ENCODE measurements around the gene TTC17. TPM values are rescaled to one million over a fixed set of nuclear protein-coding genes. Genes with fewer than 3 reads are reported as not detected.

Gene TTC17
- total RNA-seq, 1 donor from 2014 or later: 94.4 TPM

- Histone ChIP-seq H3K27me3 (no peaks in the 10 kb centered on the region), H3K9me3 (no peaks in the 10 kb centered on the region), H3K27ac (no peak overlapping the region), H3K4me1 (no peaks in the 10 kb centered on the region), H3K4me3 (no peak overlapping the region), H3K36me3 (peaks cover 57% of the 10 kb centered on the region)
- intact Hi-C loops (cut with DNase I): no loop called here
- no peak for TF ChIP-seq CTCF (IDR thresholded peaks at IDR 0.05)
- DNase-seq (no peak), ATAC-seq (no peak)
Observed at GRCh38 chr11:43493431-43493830, 134.7 kb downstream of the TTC17 start.

GRCh38 chr11:43497144-43497543 is 138.4 kb downstream of the TTC17 start:
- Histone ChIP-seq H3K27me3 (no peaks in the 10 kb centered on the region), H3K36me3 (peaks cover 29% of the 10 kb centered on the region), H3K4me3 (no peak overlapping the region), H3K9me3 (no peaks in the 10 kb centered on the region), H3K27ac (no peak overlapping the region), H3K4me1 (no peaks in the 10 kb centered on the region)
- DNase-seq: no peak
- intact Hi-C loops (cut with DNase I): no loop called here
- no peak for ATAC-seq
- no peak for TF ChIP-seq CTCF (IDR thresholded peaks at IDR 0.05)

- intact Hi-C loops (cut with DNase I): no loop called here
Observed at GRCh38 chr11:43498561-43498960, 139.8 kb downstream of the TTC17 start.

GRCh38 chr11:43503417-43503816 is 144.7 kb downstream of the TTC17 start:
- intact Hi-C loops (cut with DNase I): no loop called here
- no peak overlapping the region for H3K27ac ChIP-seq
- DNase-seq (no peak), ATAC-seq (no peak)
- no peaks in the 10 kb centered on the region for H3K4me1 ChIP-seq
- no peaks in the 10 kb centered on the region for H3K36me3 ChIP-seq
- no peak for TF ChIP-seq CTCF (IDR thresholded peaks at IDR 0.05)
- no peaks in the 10 kb centered on the region for H3K27me3 ChIP-seq
- no peak overlapping the region for H3K4me3 ChIP-seq
- no peaks in the 10 kb centered on the region for H3K9me3 ChIP-seq

More at GRCh38 chr11:43498561-43498960, 139.8 kb downstream of the TTC17 start:
- no peak for ATAC-seq
- no peak for DNase-seq
- H3K27ac ChIP-seq: no peak overlapping the region
- H3K9me3 ChIP-seq: no peaks in the 10 kb centered on the region
- H3K27me3 ChIP-seq: no peaks in the 10 kb centered on the region
- H3K4me3 ChIP-seq: no peak overlapping the region
- no peaks in the 10 kb centered on the region for H3K4me1 ChIP-seq
- no peak for TF ChIP-seq CTCF (IDR thresholded peaks at IDR 0.05)
- H3K36me3 ChIP-seq: peaks cover 15% of the 10 kb centered on the region

GRCh38 chr11:43504316-43504950 is 145.7 kb downstream of the TTC17 start:
- H3K36me3 ChIP-seq: no peaks in the 10 kb centered on the region
- intact Hi-C loops (cut with DNase I): no loop called here
- no peaks in the 10 kb centered on the region for H3K9me3 ChIP-seq
- H3K27ac ChIP-seq: no peak overlapping the region
- no peaks in the 10 kb centered on the region for H3K4me1 ChIP-seq
- no peak for DNase-seq
- ATAC-seq: peak; percentile 42
- no peaks in the 10 kb centered on the region for H3K27me3 ChIP-seq
- H3K4me3 ChIP-seq: no peak overlapping the region
- peak; percentile 20 for TF ChIP-seq CTCF (IDR thresholded peaks at IDR 0.05)

- TF ChIP-seq CTCF (IDR thresholded peaks at IDR 0.05): no peak
- Histone ChIP-seq H3K4me3 (no peak overlapping the region), H3K27me3 (no peaks in the 10 kb centered on the region), H3K4me1 (no peaks in the 10 kb centered on the region), H3K27ac (no peak overlapping the region), H3K36me3 (no peaks in the 10 kb centered on the region), H3K9me3 (no peaks in the 10 kb centered on the region)
- ATAC-seq (no peak), DNase-seq (no peak)
- intact Hi-C loops (cut with DNase I): no loop called here
Observed at GRCh38 chr11:43505171-43505570, 146.5 kb downstream of the TTC17 start.

Data from upper lobe of right lung (tissue), 1 donor.